HUES64 (cell line): ENCODE measurements around the gene MT4.

Source experiments
- H3K27ac ChIP-seq: 2 replicates; pipeline ENCODE4 v1.7.0; 2013; ENCODE audit warnings: low read depth, low read length, inconsistent platforms
- H3K27me3 ChIP-seq: 2 replicates; pipeline ENCODE4 v1.6.1; 2013; ENCODE audit warnings: mild to moderate bottlenecking, low read length; ENCODE audit not compliant: insufficient read depth
- H3K36me3 ChIP-seq: 2 replicates; pipeline ENCODE4 v1.6.1; 2013; ENCODE audit warnings: mild to moderate bottlenecking, low read length; ENCODE audit not compliant: insufficient read depth
- H3K4me1 ChIP-seq: 2 replicates; pipeline ENCODE4 v1.6.1; 2013; ENCODE audit warnings: mild to moderate bottlenecking, low read length, moderate library complexity; ENCODE audit not compliant: insufficient read depth
- H3K4me3 ChIP-seq: 2 replicates; pipeline ENCODE4 v1.5.1; 2013; ENCODE audit warnings: mild to moderate bottlenecking, low read length, moderate library complexity
- H3K9ac ChIP-seq: 2 replicates; pipeline ENCODE4 v1.6.1; 2013; ENCODE audit warnings: mild to moderate bottlenecking, low read depth, low read length
- H3K9me3 ChIP-seq: 2 replicates; pipeline ENCODE4 v1.6.1; 2013; ENCODE audit warnings: low read depth, low read length; ENCODE audit not compliant: insufficient read depth
- WGBS: fragments of 150-250, 120-280 bp; methylation state at CpG from one replicate; pipeline ENCODE4 v1.1.7; 2013; ENCODE audit warnings: missing lambda C conversion rate; 5-methylcytosine and 5-hydroxymethylcytosine counted together

The MT4 gene

DNA sequence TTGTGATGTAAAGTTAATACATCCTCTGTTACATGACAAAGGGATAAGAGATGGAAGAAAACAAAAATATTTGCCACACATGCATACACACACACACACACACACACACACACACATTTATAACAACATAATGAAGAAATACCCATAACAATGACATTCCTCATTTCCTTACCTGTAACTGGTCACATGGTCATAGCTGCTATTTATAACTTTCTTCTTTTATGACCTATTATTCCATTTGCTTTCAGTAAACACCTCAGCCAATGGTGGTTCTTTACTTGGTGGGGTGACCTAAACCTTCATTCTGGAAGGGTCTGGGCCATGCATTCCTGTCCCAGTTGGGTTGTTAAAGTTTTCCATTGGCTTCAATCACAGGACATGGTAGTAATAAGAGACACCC lies 48.8 kb downstream of the MT4 start:
- no peaks in the 10 kb centered on the region for H3K9me3 ChIP-seq
- H3K4me1 ChIP-seq: peaks cover 27% of the 10 kb centered on the region
- no peak overlapping the region for H3K9ac ChIP-seq
- H3K27ac ChIP-seq: no peak overlapping the region
- H3K36me3 ChIP-seq: no peaks in the 10 kb centered on the region
- H3K4me3 ChIP-seq: no peak overlapping the region
- H3K27me3 ChIP-seq: peaks cover 99% of the 10 kb centered on the region

- Histone ChIP-seq H3K4me3 (no peak overlapping the region), H3K36me3 (no peaks in the 10 kb centered on the region), H3K4me1 (peaks cover 24% of the 10 kb centered on the region), H3K9me3 (no peaks in the 10 kb centered on the region), H3K27ac (no peak overlapping the region), H3K27me3 (peaks cover 99% of the 10 kb centered on the region), H3K9ac (no peak overlapping the region)
These were observed 49.7 kb downstream of the MT4 start for GRCh38 chr16:56614549-56614991.

- Histone ChIP-seq H3K4me1 (peaks cover 16% of the 10 kb centered on the region), H3K4me3 (no peak overlapping the region), H3K9me3 (no peaks in the 10 kb centered on the region), H3K27ac (no peak overlapping the region), H3K36me3 (no peaks in the 10 kb centered on the region), H3K9ac (no peak overlapping the region), H3K27me3 (peaks cover 99% of the 10 kb centered on the region)
- 92% methylated on average over 2 of the region's 3 CpGs for WGBS
These were observed 50.5 kb downstream of the MT4 start for GRCh38 chr16:56615353-56615752.

- H3K36me3 ChIP-seq: no peaks in the 10 kb centered on the region
- H3K4me1 ChIP-seq: peaks cover 21% of the 10 kb centered on the region
- 23% methylated on average over 23 of the region's 23 CpGs for WGBS
- H3K27ac ChIP-seq: no peak overlapping the region
- no peaks in the 10 kb centered on the region for H3K9me3 ChIP-seq
- H3K27me3 ChIP-seq: peaks cover 98% of the 10 kb centered on the region
- H3K9ac ChIP-seq: no peak overlapping the region
- H3K4me3 ChIP-seq: peak overlapping the region; percentile 51
These were observed 51.8 kb downstream of the MT4 start for GRCh38 chr16:56616608-56617211.

GRCh38 chr16:56617212-56618085 lies 52.6 kb downstream of the MT4 start:
- Histone ChIP-seq H3K27me3 (peaks cover 99% of the 10 kb centered on the region), H3K36me3 (no peaks in the 10 kb centered on the region), H3K4me3 (peak overlapping the region; percentile 51), H3K9me3 (no peaks in the 10 kb centered on the region), H3K27ac (no peak overlapping the region), H3K4me1 (peaks cover 27% of the 10 kb centered on the region), H3K9ac (no peak overlapping the region)
- 4% methylated on average over 40 of the region's 41 CpGs for WGBS

DNA sequence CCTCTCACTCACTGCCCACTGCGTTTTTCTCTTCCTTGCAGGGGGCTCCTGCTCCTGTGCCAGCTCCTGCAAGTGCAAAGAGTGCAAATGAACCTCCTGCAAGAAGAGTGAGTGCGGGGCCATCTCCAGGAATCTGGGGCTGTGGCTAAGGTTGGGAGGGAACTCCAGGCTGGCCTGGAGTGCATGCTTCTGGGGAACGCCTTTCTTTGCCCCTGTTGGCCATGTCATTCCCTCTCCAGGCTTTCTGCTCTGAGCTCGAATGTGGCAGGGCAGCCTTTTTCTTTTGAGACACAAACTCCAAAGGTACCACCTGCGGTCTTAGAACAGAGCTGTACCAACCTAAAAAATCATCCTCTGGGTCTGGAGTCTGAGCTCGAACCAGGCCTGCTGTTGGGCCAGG lies 53.3 kb downstream of the MT4 start:
- Histone ChIP-seq H3K27me3 (peaks cover 99% of the 10 kb centered on the region), H3K4me3 (no peak overlapping the region)

More for the DNA sequence above, 53.3 kb downstream of the MT4 start:
- H3K27ac ChIP-seq: no peak overlapping the region
- no peaks in the 10 kb centered on the region for H3K9me3 ChIP-seq
- WGBS: 36% methylated on average over 6 of the region's 6 CpGs
- no peaks in the 10 kb centered on the region for H3K36me3 ChIP-seq
- peaks cover 27% of the 10 kb centered on the region for H3K4me1 ChIP-seq
- no peak overlapping the region for H3K9ac ChIP-seq
